Heart left ventricle (tissue), 16 donors: ENCODE data around the gene ARL15. TPM values are rescaled to one million over a fixed set of nuclear protein-coding genes. Genes with fewer than 3 reads are reported as not detected.
"Not testable (repeated sequence)": the region's sequence is repeated elsewhere in the genome, so short reads cannot be mapped to it uniquely, and the experiment has no call there.

Source experiments
- ATAC-seq, 4 donors: fragments of 200-7000 bp; cut with Tn5 transposase; one replicate each; pipeline ENCODE4 v1.9.1; 2020 to 2022; ENCODE audit warnings: moderate library complexity in 4 of 4, mild to moderate bottlenecking in 3 of 4, moderate number of reproducible peaks in 1 of 4
- DNase-seq, 5 donors: peaks; one replicate each; pipeline ENCODE4 v3.0.0-alpha.2; 2020
- H3K27ac ChIP-seq, 12 donors: fragments of 200-600 bp; sonication (generic) in 4 of 12; one replicate each; pipeline versions ENCODE4 v1.5.0 to v1.8.0; 2016 to 2022; ENCODE audit warnings: mild to moderate bottlenecking in 2 of 12
- H3K27me3 ChIP-seq, 9 donors: fragments of 200-600 bp; sonication (generic) in 2 of 9; one replicate each; pipeline versions ENCODE4 v1.5.1 to v1.8.0; 2016 to 2022; ENCODE audit warnings: mild to moderate bottlenecking in 3 of 9
- H3K36me3 ChIP-seq, 9 donors: fragments of 200-600 bp; sonication (generic) in 2 of 9; one replicate each; pipeline versions ENCODE4 v1.5.0 to v1.8.0; 2018 to 2022; ENCODE audit warnings: mild to moderate bottlenecking in 2 of 9
- H3K4me1 ChIP-seq, 12 donors: fragments of 200-600 bp; sonication (generic) in 4 of 12; one replicate each; pipeline versions ENCODE4 v1.5.0 to v1.8.0; 2016 to 2022; ENCODE audit warnings: mild to moderate bottlenecking in 3 of 12
- H3K4me3 ChIP-seq, 12 donors: fragments of 200-600 bp; sonication (generic) in 4 of 12; one replicate each; pipeline versions ENCODE4 v1.5.0 to v1.8.0; 2017 to 2022; ENCODE audit warnings: mild to moderate bottlenecking in 9 of 12, moderate library complexity in 4 of 12
- H3K9me3 ChIP-seq, 12 donors: fragments of 200-600 bp; sonication (generic) in 4 of 12; one replicate each; pipeline versions ENCODE4 v1.5.0 to v1.8.0; 2016 to 2022; ENCODE audit warnings: mild to moderate bottlenecking in 1 of 12
- CTCF ChIP-seq, 12 donors: fragments of 200-600 bp; sonication (generic) in 4 of 12; IDR thresholded peaks; one replicate each; pipeline versions ENCODE4 v1.5.0 to v1.8.0; 2018 to 2022; ENCODE audit warnings: antibody characterized with exemption in 12 of 12, mild to moderate bottlenecking in 5 of 12
- POLR2A ChIP-seq, 2 donors: fragments of 450-650 bp; IDR thresholded peaks; one replicate each; pipeline ENCODE4 v1.6.1; 2017; ENCODE audit warnings: antibody characterized with exemption in 2 of 2, mild to moderate bottlenecking in 2 of 2, moderate library complexity in 2 of 2
- WGBS, 4 donors: extraction: QIAGEN DNeasy Blood & Tissue Kit in 2 of 4; methylation state at CpG; one replicate each; pipeline versions ENCODE4 v1.1.5 to v1.1.7; 2013 to 2018; 5-methylcytosine and 5-hydroxymethylcytosine counted together
- intact Hi-C, 10 donors: fragments of 100-400 bp; cut with DNase I; formaldehyde crosslinking; loops; one replicate each; pipeline versions ENCODE4 v1.11.1 to v1.14.2; 2022
- polyA plus RNA-seq, 2 donors: library from polyadenylated mRNA; stranded (reverse); fragments of 200-250 nt; gene quantifications; one replicate each; pipeline ENCODE4 v1.2.3, GENCODE V29; 2013
- total RNA-seq, 9 donors: library from RNA; depleted of rRNA in 2 of 9; stranded (reverse); fragments of >200 nt in 2 of 9; fragmentation: NEBNext Ultra II Directional in 3 of 9; extraction: Animal tissue kit (Norgen Biotek cat#: 25700) in 3 of 9; gene quantifications; one replicate each; pipeline versions ENCODE4 v1.1.0 to v1.2.4, GENCODE V29; 2016 to 2023
- donor health status: ischemic (EF 13 %, LVEDD 7.1; RV severe dilation, severe dysfunction).
- donor health status: healthy with polysubstance abuse.
- donor health status: DM: no; HTN: yes; CAD: no.
- donor health status: DM: no; HTN: no; CAD: no.
- donor health status: ischemic (EF 25% LVEDD 6.9; RV normal size, moderate dysfunction).
- donor health status: ischemic (EF 25% LVEDD 5.7; RV mildly dilated, moderate dysfunction).
- donor health status: healthy.
- donor health status: DM: yes; HTN: yes; CAD: no.
- donor health status: ischemic (EF 35%, LVEDD 5.7; RV mildly dilated, moderate dysfunction).
- donor health status: nonischemic (EF 11% LVEDD 7.7; RV severe dilation, severe dysfunction).
- donor health status: DM: yes; HTN: yes; CAD: no.
- donor health status: PGD.
- donor health status: ischemic (EF 29% LVEDD 5.4; RV normal size, mild dysfunction).
- donor health status: nonischemic (EF 23%, LVEDD 6.1; RV moderate dilation, normal function).

ARL15 gene
- total and polyA plus RNA-seq, 11 donors: 7.1 to 35.0 (median 23.2) TPM

DNA sequence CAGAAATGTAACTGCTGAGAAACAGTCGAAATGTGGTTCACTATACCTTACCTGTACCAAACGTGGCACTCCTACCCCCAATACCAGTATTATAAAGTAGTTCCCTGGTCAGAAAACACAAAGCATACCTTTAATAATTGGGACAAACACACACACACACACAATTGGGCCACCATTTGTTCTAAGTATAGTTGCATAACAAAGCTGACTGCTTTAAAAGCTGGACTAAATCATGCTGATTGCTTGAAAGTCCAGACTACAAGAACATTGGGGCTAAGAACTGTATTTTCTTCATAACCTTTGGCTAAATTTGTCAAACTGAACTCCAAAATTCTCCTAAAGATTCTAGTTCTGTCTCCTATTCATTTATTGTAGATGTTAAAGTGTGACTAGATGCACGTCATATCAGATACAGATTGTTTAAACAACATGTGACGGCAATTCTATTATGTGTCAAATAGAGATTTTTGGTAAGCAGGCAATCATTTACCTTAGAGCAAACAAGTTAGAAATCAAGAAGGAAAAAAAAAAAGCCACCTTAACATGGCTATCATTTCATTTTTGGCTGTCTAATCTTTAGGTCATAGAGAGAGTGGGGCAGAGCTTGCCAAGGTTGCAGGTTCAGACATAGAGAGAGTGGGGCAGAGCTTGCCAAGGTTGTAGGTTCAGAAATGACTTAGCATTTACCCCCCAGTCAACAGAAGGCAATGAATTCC is 265.1 kb downstream of the ARL15 start:
- H3K27me3 ChIP-seq: no peaks in the 10 kb centered on the region
- H3K36me3 ChIP-seq: no peaks in the 10 kb centered on the region
- peak; percentile 13 to 70 (median 57) for ATAC-seq
- intact Hi-C loops: loop anchor here in 1 of 10 donors (10.0 kb wide), 1 partner anchor 170 kb away; no protein-coding TSS in a partner anchor
- no peak for DNase-seq
- 90 to 95% (median 92%) methylated on average over 4 of the region's 4 CpGs for WGBS, 4 donors
- TF ChIP-seq POLR2A (IDR thresholded peaks at IDR 0.05) (no peak), CTCF (IDR thresholded peaks at IDR 0.05) (no peak)
- no peaks in the 10 kb centered on the region for H3K9me3 ChIP-seq
- H3K4me3 ChIP-seq: no peak overlapping the region
- peaks cover 0 to 28% (median 7%) of the 10 kb centered on the region in 12 donors for H3K4me1 ChIP-seq
- peak overlapping the region in 2 of 12 donors; percentile 3 to 24 for H3K27ac ChIP-seq

GRCh38 chr5:54044276-54044675 is 266.1 kb downstream of the ARL15 start:
- not testable (repeated sequence) for ATAC-seq, H3K4me3 ChIP-seq, H3K27ac ChIP-seq, H3K9me3 ChIP-seq, H3K36me3 ChIP-seq, DNase-seq, H3K27me3 ChIP-seq
- intact Hi-C loops: loop anchor here in 1 of 10 donors (10.0 kb wide), 1 partner anchor 171 kb away; no protein-coding TSS in a partner anchor
- 94 to 98% (median 96%) methylated on average over 10 of the region's 10 CpGs for WGBS, 4 donors
- H3K4me1 ChIP-seq: peaks cover 0 to 22% (median 4%) of the 10 kb centered on the region in 12 donors

DNA sequence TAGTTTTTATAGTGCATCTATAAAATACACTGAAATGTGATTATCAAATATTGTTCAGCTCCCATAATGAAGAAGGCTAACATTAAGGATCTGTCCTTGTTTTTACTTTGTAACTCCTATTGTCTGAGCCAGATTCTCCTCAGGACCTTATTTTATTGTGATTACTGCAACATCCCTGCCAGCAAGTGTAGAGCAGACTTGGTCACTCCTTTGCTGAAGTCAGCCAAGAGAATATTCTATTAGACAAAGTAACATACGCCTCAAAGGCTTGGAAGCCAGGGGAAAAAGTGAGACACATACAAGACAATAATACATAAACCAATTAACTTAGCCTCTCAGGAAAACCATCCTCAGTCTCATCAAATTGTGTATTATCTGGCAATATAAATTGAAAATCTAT is 269.6 kb downstream of the ARL15 start:
- no peak for TF ChIP-seq CTCF (IDR thresholded peaks at IDR 0.05)
- TF ChIP-seq POLR2A (IDR thresholded peaks at IDR 0.05): no peak
- ATAC-seq: peak in 1 of 4 donors; percentile 52
- DNase-seq: no peak

DNA sequence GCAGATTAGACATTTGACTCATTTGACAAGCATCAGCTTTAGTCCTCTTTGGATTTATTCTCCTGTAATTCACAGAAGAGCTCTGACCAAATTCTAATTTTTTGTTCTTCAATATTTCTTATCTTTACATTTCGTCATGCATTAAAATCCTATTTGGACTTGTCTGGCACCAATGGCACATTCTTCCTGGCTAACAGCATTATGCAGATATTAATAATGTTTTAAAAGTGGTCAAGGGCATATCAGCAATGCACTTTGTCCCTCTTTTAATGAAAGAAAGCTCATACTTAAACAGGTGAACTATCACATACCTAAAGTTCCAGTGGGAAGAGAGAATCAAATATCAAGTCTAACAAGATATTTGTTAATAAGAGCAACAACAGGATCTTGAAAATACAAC is 270.4 kb downstream of the ARL15 start:
- H3K9me3 ChIP-seq: no peaks in the 10 kb centered on the region
- no peak overlapping the region for H3K4me3 ChIP-seq
- peaks cover 0 to 17% (median 1%) of the 10 kb centered on the region in 12 donors for H3K4me1 ChIP-seq
- DNase-seq (no peak), ATAC-seq (no peak)
- intact Hi-C loops: loop anchor here in 1 of 10 donors (10.0 kb wide), 1 partner anchor 175 kb away; no protein-coding TSS in a partner anchor
- H3K27ac ChIP-seq: no peak overlapping the region
- TF ChIP-seq CTCF (IDR thresholded peaks at IDR 0.05) (no peak), POLR2A (IDR thresholded peaks at IDR 0.05) (no peak)
- H3K36me3 ChIP-seq: no peaks in the 10 kb centered on the region
- 48 to 68% (median 63%) methylated on average over 1 of the region's 1 CpG for WGBS, 4 donors
- H3K27me3 ChIP-seq: no peaks in the 10 kb centered on the region

More for the DNA sequence above, 269.6 kb downstream of the ARL15 start:
- intact Hi-C loops: loop anchor here in 1 of 10 donors (10.0 kb wide), 1 partner anchor 174 kb away; no protein-coding TSS in a partner anchor
- no peaks in the 10 kb centered on the region for H3K36me3 ChIP-seq
- H3K4me3 ChIP-seq: no peak overlapping the region
- peaks cover 0 to 20% (median 4%) of the 10 kb centered on the region in 12 donors for H3K4me1 ChIP-seq
- no peak overlapping the region for H3K27ac ChIP-seq
- H3K27me3 ChIP-seq: no peaks in the 10 kb centered on the region
- H3K9me3 ChIP-seq: no peaks in the 10 kb centered on the region
- 21 to 42% (median 35%) methylated on average over 1 of the region's 1 CpG for WGBS, 4 donors
